Stimulated activated naive CD4-positive, alpha-beta T cell treated with Interleukin-2 at 50 U/mL for 16 hours (primary cell): ENCODE results near the gene OR3A2.
"Not testable (repeated sequence)": the region's sequence is repeated elsewhere in the genome, so short reads cannot be mapped to it uniquely, and the experiment has no call there.

ENCODE experiments used
- DNase-seq: peaks from one replicate; lab custom pipeline; 2025; lab: John Stamatoyannopoulos, UW

Gene OR3A2

DNA sequence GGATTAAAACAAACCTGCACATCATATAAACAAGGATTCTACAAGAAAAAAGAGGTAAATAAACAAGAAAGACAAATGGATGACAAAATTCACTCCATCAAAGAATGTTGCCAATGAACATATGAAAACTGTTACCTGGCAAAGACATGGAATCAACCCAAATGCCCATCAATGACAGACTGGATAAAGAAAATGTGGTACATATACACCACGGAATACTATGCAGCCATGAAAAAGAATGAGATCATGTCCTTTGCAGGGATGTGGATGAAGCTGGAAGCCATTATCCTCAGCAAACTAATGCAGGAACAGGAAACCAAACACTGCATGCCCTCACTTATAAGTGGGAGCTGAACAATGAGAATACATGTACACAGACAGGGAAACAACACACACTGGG is 92.6 kb downstream of the OR3A2 start:
- not testable (repeated sequence) for DNase-seq

DNA sequence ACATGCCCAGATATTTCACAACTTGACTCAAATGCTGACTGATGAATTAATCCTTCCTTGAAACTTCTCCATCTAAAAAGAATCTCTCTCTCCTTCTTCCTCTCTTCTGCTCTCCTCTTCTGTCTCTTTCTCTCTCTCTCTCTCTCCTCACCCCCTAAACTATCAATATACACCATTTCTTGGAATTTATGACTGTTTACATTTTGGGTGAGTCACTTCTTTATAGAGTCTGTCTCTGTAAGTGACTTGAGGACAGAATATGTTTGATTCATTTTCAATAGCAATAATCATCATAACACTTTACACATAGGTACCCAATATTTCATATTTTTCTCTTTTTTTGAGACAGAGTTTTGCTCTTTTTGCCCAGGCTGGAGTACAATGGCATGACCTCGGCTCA is 103.2 kb downstream of the OR3A2 start:
- DNase-seq: no peak

DNA sequence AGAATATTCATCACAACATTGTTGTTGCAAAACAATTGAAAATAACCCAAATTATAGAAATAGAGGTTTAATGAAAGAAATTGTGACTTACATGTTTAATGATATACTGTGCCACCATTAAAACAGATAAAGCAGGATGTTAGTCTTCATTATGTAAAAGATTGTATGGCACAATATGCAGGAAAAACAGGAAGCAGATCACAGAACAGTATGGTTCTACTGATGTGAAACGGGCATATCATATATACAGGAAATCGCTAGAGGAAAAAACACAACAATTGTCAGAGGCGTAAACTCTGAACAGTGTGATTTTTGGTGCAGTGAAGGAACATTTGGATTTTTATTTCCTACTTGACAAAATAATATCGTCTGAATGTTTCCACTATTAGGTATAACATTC is 110.0 kb downstream of the OR3A2 start:
- no peak for DNase-seq

DNA sequence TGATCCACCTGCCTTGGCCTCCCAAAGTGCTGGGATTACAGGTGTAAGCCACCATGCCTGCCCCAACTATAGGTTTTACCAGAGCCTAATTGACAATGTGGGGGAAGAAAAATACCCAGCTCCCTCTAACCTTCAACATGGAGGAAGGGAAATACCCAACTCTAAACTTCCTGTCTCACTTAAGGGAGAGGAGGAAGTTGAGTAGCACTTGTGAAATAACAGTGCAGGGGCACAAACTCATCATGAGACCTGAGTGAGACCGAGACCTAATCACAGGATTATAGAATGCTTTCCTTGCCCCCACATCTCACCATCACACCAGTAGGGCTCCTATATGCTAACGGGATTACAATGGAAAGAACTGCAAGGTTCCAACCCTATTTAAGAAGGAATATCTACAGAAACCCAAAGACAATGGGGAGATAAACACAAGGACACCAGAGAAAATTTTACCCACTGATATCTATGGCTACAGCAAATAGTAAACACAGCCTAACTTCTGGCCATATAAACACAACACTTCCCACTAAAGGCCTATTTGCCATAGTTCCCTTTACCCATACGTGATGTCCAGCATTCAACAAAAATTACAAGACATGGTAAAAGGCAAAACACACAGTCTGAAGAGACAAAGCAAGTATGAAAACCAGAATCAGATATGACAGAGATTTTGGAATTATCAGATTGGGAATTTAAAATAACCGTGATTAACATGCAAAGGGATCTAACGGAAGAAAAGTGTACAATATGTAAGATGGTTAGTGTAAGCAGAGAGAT is 114.8 kb downstream of the OR3A2 start:
- DNase-seq: no peak

DNA sequence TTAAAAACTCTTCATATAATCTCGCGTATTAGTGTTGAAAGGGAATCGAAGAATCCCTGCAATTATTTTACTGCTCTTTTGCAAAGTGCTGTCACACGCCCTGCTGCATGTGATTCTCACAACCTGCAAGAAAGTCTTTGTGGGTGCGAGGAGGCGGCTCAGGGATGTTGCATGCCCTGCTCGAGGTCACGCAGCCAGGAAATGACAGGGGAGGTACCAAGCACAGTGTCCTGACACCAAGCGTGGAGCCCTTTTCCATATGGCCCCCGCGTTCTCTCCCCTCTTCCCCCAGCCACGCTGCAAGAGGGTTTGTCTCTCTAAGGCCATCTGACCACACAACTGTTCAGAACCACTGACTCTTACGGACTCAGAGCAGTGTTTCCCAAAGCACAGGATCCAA is 125.5 kb downstream of the OR3A2 start:
- no peak for DNase-seq

DNA sequence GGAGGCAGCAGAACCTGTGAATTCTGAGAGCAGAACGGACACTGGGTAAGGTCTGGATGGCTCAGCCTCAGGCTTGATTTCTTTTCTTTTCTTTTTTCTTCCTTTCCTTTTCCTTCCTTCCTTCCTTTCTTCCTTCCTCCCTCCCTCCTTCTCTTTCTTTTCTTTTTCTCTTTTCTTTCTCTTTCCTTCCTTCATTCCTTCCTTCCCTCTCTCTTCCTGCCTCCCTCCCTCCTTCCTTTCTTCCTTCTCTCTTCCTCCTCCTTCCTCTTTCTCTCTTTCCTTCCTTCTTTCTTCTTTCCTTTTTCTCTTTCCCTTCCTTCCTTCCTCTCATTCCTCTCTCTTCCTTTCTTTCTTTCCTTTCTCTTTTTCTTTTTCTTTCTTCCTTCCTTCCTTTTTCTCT is 125.9 kb downstream of the OR3A2 start:
- no peak for DNase-seq

DNA sequence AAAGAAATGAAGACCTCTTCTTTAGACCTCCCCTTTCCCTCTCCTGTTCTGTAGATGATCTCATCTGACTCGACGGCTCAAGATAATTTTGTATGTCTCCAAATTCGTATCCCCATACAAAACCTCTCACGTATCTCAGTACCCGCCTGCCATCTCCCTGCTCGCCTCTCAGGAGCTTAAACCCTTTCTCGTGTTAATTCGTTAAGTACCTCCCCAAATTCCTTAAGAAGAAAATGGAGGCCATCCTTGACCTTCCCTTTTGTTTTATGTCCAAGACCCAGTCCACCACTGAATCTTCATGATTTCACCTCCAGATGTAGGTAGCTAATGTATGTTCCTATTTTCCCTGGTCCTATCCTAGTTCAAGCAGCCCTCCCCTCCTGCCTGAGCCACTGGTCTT is 129.5 kb downstream of the OR3A2 start:
- DNase-seq: no peak

DNA sequence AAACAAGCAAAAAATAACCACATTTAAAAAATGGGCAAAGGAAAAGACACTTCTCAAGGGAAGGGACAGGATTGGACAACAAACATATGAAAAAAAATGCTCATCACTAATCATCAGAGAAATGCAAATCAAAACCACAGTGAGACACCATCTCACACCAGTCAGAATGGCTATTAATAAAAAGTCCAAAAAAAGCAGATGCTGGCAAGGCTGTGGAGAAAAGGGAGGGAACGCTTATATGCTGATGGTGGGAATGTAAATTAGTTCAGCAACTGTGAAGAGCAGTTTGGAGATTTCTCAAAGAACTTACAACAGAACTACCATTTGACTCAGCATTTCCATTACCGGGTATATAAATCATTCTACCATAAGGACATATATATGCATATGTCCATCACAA is 137.1 kb downstream of the OR3A2 start:
- not testable (repeated sequence) for DNase-seq

DNA sequence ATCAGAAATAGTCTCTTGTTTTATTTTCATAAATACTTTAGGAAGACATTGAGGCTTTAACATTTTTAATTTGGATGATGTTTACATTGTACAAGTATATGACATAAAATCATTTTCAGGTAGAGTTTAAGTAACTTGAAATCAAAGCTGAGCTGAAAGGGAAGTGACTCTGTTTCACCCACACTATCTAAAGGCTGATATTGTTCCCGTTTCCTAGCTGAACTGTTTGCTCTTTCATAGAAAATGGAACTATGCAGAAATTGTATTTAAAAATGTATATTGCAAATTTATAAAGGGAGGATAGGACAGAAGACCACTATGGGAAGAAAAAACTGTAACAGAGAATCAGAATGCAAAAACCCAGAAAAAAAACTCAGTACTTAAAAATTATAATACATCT is 141.3 kb downstream of the OR3A2 start:
- DNase-seq: not testable (repeated sequence)

DNA sequence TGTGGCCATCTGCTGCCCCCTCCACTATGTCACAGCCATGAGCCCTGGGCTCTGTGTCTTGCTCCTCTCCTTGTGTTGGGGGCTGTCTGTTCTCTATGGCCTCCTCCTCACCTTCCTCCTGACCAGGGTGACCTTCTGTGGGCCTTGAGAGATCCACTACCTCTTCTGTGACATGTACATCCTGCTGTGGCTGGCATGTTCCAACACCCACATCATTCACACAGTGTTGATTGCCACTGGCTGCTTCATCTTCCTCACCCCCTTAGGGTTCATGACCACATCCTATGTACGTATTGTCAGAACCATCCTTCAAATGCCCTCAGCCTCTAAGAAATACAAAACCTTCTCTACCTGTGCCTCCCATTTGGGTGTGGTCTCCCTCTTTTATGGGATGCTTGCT is 145.1 kb downstream of the OR3A2 start:
- not testable (repeated sequence) for DNase-seq

DNA sequence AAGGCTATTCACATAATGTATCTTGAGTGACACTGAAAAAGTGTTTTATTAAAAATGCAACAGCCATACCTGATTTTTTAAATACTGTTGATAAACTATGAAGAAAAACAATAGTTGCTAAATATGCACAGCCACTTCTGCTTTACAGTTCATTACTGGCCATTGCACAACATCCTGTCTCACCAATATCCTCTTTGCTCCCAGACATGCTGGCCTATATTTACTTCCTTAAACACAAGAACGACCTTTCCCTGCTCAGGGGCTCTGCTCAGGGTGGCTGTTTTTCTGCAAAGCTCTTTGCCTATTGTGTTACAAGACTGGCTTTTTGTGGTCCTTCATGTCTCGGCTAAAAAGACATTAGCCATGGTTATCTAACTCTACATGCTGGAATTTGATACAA is 147.4 kb downstream of the OR3A2 start:
- DNase-seq: not testable (repeated sequence)

DNA sequence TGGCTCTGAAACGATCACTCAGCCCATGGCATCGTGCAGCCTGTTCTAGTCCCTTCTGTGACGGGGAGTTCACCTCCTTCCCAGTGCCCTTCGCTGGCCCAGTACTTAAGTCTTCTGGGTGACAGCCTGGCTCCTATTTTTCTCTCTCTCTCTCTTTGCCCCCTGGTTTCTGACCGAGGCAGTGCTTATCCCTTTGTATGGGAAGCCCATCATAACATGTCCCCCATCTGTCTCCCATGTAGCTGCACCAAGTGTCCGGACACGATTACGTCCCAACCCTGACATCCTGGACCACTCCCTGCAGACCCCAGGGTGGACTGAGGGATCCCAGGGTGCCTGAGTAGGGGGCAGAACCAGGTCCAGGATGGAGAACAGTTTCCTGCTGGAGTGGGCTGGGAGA is 153.8 kb downstream of the OR3A2 start:
- not testable (repeated sequence) for DNase-seq
